Activated naive CD8-positive, alpha-beta T cell treated with anti-CD3 and anti-CD28 coated beads, Interleukin-2, amount 50 U/mL, for 16 hours (primary cell): ENCODE measurements around the gene TJAP1.
"Not testable (repeated sequence)": the region's sequence is repeated elsewhere in the genome, so short reads cannot be mapped to it uniquely, and the experiment has no call there.

Source experiments
- DNase-seq: peaks from one replicate; pipeline ENCODE4 v3.0.0-alpha.2; 2020; ENCODE audit warnings: low read depth, low spot score

Gene TJAP1

DNA sequence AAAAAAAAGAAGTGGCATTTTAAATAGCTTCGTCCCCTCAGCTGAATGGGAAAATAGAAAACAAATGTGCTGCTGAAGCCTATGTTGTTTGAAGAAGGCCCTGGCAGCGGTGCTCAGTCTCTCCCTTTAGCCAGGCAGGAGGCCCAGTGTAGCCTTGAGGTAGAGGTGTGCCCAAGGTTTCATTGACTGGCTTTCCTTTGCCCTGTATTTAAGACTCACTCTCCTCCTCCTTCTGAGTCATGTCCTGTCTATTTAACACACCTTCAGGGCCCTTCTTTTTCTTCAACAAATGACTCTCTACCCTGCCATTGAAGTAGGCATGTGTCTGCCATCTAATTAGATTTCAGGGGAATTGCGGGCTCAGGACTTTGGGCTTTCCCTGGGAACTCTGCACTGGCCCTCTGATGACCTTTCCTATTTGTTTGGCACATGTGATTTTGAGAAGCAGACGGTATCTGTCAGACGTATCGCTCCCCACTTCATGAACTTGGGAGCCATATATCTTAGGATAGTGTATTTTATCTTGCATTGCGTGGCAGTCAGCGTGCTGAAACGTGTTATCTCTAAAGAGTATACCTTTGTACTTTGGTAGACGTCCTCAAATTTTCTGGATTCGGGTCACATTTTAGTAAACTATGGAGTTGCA is 4.3 kb downstream of the TJAP1 start:
- no peak for DNase-seq

- DNase-seq: no peak
Measured at GRCh38 chr6:43488667-43489276, 11.4 kb downstream of the TJAP1 start.

- no peak for DNase-seq
Measured at GRCh38 chr6:43489277-43490072, 12.1 kb downstream of the TJAP1 start.

GRCh38 chr6:43490523-43490939 is 13.2 kb downstream of the TJAP1 start:
- no peak for DNase-seq

DNA sequence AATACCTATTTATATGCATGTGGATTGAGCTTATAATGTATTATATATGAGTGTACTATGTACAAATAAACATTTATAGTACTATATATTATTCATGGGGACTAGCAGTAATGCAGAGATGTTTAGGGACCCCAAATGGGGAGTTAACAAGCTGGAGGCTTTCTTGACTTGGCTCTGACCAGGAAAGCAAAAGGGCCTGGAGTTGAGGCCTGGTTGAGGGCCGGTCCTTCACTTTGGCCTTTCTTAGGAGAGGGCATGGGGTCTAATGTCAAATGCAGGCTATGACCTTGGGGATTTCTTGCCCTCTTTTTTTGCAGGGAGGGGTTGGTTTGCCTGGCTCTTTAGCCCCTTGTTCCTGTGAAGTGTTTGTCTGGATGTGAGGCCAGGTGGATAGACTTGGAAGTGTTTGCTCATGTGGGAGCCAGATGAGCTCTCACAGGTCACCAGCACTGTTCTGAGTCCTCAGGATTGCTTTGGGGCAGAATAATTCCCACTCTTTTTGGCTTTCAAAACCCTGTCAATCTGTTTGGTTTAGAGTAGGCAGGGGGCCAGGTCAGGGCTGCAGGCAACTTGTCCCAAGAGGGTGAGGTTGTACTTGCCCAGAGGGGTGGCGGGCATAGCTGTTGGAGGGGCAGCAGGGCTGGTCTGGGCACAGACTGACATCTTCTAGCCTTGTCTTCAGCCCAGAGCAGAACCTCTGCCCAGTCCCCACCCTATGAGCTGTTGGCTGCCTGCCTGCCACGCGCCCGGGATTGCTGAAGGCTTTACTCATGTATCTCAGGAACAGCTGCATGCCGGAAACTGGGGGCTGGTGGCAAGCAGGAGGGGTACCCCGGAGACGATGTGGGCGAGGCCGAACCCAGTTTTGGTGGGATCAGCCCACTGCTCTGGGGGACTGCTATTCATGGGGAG is 14.6 kb downstream of the TJAP1 start:
- DNase-seq: no peak

- DNase-seq: no peak
Measured at GRCh38 chr6:43492673-43493072, 15.3 kb downstream of the TJAP1 start.

DNA sequence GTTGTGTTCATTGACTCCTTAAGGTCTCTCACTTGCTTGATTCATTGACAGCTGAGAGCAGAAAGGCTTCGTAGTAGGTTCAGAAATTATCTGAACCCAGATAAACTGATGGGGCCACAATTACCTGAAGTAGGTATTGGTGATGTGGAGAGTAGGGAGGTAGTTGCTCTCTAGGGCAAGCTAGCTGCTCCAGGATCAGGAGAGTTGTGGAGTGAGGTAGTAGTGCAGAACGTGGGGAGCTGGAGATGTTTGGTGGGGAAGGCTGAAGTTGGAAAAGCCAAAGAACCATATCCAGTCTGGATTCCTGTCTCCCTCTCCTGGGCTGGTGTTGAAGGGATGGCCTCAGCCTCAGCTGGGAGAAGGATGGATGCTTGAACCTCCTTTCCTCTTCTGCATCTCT is 15.9 kb downstream of the TJAP1 start:
- DNase-seq: no peak

- DNase-seq: no peak
Measured at GRCh38 chr6:43493833-43494232, 16.5 kb downstream of the TJAP1 start.

GRCh38 chr6:43494321-43494720 is 17.0 kb downstream of the TJAP1 start:
- DNase-seq: no peak

- DNase-seq: no peak
Measured at GRCh38 chr6:43494766-43495165, 17.4 kb downstream of the TJAP1 start.

- no peak for DNase-seq
Measured at GRCh38 chr6:43495409-43495941, 18.1 kb downstream of the TJAP1 start.

DNA sequence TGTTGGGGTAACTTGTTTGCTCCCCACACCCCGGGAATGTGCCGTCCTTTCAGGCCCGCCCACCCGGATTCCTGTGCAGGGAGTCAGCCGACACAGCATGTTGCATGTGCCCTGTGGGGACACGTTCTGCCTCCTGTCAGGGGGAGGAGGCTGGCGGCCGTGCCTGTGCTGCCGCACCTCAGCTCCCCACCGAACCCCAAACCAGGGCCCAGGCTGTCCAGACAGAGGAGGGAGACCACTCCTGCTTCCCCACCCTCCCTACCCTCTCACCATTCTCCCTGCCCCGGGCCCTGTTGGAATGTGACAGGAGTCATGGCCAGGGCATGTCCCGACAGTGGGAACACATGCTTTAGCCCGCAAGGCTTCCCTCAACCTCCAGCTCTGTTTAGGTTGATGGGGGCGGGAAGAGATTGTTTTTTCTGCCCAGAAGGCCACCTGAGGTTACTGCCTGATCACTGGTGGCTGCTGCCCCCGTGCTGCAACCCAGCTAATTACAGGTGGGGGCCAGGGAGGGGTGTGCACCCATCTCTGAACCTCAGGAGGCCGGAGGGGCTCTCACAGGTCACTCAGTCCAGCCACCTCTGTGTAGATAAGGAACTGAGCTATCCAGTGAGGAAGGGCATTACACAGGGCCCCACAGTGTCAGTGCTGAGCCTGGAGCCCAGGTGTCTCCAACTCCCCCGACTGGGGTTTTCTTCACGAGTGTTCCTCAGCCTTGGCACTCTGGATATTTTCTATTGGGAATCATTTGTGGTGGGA is 19.2 kb downstream of the TJAP1 start:
- no peak for DNase-seq

DNA sequence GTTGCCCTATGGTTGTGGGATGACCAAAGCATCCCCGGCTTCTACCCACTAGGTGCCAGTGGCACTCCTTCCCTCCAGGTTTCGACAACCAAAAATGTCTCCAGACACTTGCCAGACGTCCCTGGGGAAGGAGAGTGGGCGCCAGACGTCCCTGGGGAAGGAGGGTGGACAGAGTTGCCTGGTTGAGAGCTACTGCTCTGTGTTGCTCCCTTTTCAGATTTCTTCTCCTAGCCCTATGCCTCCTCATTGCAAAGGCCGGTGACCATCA is 19.7 kb downstream of the TJAP1 start:
- DNase-seq: no peak

DNA sequence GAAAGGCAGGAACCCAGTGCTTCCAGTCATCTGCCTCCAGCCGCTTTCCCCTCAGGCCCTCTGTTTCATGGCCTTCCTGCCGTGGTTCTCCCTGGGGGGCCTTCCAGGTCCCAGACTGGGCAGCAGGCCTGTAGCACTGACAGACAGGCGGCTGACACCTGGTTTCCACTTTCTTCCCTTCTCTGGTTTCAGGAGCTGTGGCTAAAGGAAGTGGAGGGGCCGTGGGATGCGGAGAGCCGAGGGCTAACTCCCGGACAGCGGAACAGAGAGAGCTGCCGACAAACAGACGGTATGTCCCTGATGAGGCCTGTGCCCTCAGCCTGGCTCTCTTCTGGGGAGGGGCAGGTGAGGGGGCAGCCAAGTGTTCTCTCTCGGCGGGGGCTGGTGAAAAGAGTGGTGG is 20.3 kb downstream of the TJAP1 start:
- DNase-seq: no peak

DNA sequence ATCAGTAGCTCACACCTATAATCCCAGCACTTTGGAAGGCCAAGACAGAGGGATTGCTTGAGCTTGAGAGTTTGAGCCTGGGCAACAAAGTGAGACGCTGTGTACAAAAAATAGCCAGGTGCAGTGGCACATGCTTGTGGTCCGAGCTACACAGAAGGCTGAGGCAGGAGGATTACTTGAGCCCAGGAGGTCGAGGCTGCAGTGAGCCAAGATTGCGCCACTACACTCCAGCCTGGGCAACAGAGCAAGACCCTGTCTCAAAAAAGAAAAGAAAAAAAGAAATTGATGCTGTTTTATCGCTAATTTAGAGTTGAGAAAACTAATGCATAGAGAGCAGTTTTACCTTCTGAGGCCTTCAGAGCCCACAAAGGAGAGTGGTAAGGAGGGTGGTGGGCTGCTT is 20.9 kb downstream of the TJAP1 start:
- not testable (repeated sequence) for DNase-seq

- DNase-seq: no peak
Measured at GRCh38 chr6:43499028-43499815, 21.9 kb downstream of the TJAP1 start.

DNA sequence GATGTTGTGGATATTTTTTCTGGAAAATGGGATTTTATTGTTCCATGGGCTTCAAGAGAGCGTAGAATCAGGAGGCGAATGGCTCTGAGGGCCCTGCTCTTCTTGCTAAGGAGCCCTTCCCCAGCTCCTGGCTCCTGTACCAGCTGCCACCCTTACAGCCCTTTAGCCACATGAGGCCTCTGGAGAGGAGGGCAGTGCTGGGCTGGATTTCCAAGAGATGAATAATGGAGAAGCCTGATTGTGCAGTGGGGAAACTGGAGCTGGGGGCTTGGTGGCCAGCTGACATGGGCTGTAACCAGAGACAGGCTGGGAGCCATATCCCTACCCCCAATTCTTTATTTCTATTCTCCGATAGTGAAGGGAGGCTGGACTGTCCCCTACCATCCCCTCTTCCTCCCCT is 23.6 kb downstream of the TJAP1 start:
- no peak for DNase-seq

- DNase-seq: no peak
Measured at GRCh38 chr6:43502666-43503065, 25.3 kb downstream of the TJAP1 start.

DNA sequence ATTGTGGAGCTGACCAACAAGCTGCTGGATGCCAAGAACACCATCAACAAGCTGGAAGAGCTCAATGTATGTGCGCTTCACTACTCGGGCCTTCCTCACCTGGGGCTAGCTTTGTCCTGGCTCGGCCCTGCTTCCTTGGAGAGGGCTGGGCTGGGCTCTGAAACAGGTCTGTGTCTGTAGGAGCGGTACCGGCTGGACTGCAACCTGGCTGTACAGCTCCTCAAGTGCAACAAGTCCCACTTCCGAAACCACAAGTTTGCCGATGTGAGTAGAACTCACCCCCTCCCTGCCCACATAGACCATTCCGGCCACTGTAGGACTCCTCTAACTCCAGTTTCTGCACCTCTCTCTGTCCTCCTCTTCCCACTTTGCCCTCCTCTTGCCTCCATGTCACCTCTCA is 26.1 kb downstream of the TJAP1 start:
- no peak for DNase-seq
